ENCODE data around the gene CHCHD6.

The CHCHD6 gene

GRCh38 chr3:126891141-126891540 is 187.1 kb downstream of the CHCHD6 start:
- no peak overlapping the region for H3K4me3 ChIP-seq (replicated peaks; ENCODE audit: low read depth, low read length)
- TF ChIP-seq, protein P1, sequence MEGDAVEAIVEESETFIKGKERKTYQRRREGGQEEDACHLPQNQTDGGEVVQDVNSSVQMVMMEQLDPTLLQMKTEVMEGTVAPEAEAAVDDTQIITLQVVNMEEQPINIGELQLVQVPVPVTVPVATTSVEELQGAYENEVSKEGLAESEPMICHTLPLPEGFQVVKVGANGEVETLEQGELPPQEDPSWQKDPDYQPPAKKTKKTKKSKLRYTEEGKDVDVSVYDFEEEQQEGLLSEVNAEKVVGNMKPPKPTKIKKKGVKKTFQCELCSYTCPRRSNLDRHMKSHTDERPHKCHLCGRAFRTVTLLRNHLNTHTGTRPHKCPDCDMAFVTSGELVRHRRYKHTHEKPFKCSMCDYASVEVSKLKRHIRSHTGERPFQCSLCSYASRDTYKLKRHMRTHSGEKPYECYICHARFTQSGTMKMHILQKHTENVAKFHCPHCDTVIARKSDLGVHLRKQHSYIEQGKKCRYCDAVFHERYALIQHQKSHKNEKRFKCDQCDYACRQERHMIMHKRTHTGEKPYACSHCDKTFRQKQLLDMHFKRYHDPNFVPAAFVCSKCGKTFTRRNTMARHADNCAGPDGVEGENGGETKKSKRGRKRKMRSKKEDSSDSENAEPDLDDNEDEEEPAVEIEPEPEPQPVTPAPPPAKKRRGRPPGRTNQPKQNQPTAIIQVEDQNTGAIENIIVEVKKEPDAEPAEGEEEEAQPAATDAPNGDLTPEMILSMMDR (IDR thresholded peaks at IDR 0.05; ENCODE audit: low read length, missing control alignments) = no peak
- no peak for DNase-seq (ENCODE audit: low read depth)

GRCh38 chr3:126891791-126892190 is 187.8 kb downstream of the CHCHD6 start:
- TF ChIP-seq, protein P1 (IDR thresholded peaks at IDR 0.05; ENCODE audit: low read length, missing control alignments) = no peak
- DNase-seq (ENCODE audit: low read depth) = no peak
- H3K4me3 ChIP-seq (replicated peaks; ENCODE audit: low read depth, low read length) = no peak overlapping the region

GRCh38 chr3:126893651-126894050 is 189.6 kb downstream of the CHCHD6 start:
- DNase-seq (ENCODE audit: low read depth) = no peak
- TF ChIP-seq, protein P1 (IDR thresholded peaks at IDR 0.05; ENCODE audit: low read length, missing control alignments) = no peak
- no peak overlapping the region for H3K4me3 ChIP-seq (replicated peaks; ENCODE audit: low read depth, low read length)

GRCh38 chr3:126894475-126894874 is 190.4 kb downstream of the CHCHD6 start:
- no peak for DNase-seq (ENCODE audit: low read depth)
- TF ChIP-seq, protein P1 (IDR thresholded peaks at IDR 0.05; ENCODE audit: low read length, missing control alignments) = no peak
- no peak overlapping the region for H3K4me3 ChIP-seq (replicated peaks; ENCODE audit: low read depth, low read length)

DNA sequence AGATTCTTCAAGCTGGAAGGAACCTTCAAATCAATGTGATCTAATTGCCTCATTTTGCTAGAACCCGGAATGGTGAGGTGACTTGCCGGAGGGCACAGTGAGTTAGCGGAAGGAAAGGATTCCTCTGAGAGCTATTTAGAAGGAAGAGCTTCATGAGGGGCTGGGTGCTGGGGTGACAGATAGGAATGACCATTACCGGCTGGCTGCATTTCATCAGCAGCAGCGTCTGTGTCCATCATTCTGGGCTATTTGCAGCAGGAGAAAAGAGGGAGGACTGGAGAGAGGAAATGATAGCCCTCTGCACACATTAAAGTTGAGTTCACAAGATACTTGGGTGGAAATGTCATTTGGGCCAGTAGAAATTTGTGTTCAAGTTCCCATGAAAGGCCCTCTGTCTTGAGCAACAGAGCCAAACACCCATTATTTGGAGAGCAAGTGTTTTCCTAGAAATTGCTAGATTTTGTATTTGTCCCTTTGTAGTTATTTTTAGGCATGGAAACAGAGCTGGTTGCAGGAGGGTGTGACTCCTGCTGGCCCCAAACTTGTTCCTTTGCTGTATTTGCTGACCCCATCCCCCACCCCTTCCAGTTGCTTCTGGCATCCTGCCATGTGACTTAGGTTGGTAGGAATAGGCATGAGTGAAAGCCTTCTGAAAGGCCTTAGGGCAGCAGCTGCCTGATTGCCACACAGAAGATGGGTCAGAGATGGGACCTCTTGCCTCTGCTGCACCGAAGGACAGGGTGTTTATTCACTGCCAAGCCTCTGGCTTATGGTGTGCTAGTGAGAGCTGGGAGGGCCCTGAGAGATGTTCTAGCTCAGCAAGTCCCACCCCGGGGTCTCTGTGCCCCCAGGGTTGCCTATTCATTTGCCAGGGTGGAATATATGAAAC is 191.4 kb downstream of the CHCHD6 start:
- H3K4me3 ChIP-seq (replicated peaks; ENCODE audit: low read depth, low read length) = no peak overlapping the region
- TF ChIP-seq, protein P1 (IDR thresholded peaks at IDR 0.05; ENCODE audit: low read length, missing control alignments) = no peak
- peak; percentile 23 for DNase-seq (ENCODE audit: low read depth)

- H3K4me3 ChIP-seq (replicated peaks; ENCODE audit: low read depth, low read length) = no peak overlapping the region
- TF ChIP-seq, protein P1 (IDR thresholded peaks at IDR 0.05; ENCODE audit: low read length, missing control alignments) = no peak
- peak; percentile 24 for DNase-seq (ENCODE audit: low read depth)
These were observed 192.0 kb downstream of the CHCHD6 start for GRCh38 chr3:126896067-126896441.

GRCh38 chr3:126896968-126897367 is 192.9 kb downstream of the CHCHD6 start:
- TF ChIP-seq, protein P1 (IDR thresholded peaks at IDR 0.05; ENCODE audit: low read length, missing control alignments) = no peak
- no peak overlapping the region for H3K4me3 ChIP-seq (replicated peaks; ENCODE audit: low read depth, low read length)
- DNase-seq (ENCODE audit: low read depth) = no peak
